Glomerular endothelial cell (primary cell): ENCODE data around the gene WNT7B. TPM values are rescaled to one million over a fixed set of nuclear protein-coding genes. Genes with fewer than 3 reads are reported as not detected.

ENCODE experiments used
- DNase-seq: peaks from one replicate; pipeline ENCODE4 v3.0.0-alpha.2; 2011; ENCODE audit warnings: low read depth, low spot score; ENCODE audit errors: extremely low read depth
- total RNA-seq: library from RNA; depleted of rRNA; stranded (reverse); fragments of >200 nt; gene quantifications from 2 replicates; pipeline ENCODE4 v1.2.3, GENCODE V29; 2015

WNT7B gene
- 1.5 and 10.9 TPM in 2 replicates for total RNA-seq

DNA sequence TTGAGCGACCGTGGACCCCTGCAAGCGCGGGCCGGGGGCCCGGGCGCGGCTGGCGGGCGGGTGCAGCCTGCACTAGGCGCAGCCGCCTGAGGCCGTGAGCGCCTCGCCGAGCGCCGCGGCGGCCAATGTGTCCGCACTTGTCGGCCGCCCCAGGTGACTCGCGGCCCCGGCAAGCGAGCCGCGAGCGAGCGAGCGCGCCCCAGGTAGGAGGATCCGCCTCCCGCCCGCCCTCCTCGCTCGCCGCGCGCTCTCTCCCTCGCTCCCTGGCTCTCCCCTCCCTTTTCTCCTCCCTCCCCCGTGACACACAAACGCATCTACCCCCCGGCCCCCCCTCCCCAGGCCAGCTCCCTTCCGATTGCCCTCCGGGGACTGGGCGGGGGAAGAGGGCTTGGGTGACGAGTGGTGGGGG is at the start of gene WNT7B:
WNT7B (minus strand) TSS at position 160 of the 409 bp plus-strand sequence. CDS start 408 bp downstream, outside the sequence.
- no peak for DNase-seq

DNA sequence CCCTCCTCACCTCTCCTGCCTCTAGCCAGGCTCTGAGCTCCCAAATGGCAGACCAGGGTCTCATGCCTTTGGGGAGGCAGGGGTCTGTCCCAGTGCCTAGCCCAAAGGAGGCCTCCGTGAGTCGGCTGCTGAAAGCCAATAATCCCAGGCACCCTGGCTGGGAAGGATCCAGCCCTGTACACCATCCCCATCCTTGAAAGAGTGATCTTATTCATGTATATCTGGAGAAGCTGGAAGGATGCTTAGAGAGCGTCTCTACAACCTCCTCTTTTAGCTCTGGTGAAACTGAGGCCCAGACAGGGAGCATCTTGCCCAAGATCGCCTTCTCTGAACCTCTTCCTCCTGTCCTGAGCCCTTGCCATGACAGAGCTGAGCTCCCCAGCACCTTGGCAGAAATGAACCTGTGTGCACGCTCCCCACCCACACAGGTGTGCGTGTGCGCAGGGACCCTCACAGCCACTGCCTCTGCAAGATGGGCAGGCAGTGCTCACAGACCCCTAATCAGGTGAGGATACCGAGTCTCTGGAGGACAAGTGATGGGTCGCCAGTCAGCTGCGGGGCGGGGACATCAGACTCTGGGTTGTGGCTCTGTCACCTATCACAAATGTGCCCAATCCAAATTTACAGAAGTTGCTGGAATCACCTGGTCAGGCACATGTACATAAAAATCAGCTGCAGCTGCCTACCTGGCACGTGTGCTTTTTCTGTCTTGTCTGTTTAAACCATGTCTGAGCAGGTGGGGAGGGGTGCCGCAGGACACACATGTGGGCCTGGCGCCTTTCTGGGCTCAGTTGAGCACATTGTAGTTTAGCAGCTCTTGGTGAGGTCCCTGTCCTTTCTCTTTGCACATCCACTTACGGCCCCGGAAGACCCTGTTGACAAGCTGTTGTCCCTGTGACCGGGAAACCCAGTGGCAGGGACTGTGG is 49.3 kb upstream of the WNT7B start:
- DNase-seq = no peak

DNA sequence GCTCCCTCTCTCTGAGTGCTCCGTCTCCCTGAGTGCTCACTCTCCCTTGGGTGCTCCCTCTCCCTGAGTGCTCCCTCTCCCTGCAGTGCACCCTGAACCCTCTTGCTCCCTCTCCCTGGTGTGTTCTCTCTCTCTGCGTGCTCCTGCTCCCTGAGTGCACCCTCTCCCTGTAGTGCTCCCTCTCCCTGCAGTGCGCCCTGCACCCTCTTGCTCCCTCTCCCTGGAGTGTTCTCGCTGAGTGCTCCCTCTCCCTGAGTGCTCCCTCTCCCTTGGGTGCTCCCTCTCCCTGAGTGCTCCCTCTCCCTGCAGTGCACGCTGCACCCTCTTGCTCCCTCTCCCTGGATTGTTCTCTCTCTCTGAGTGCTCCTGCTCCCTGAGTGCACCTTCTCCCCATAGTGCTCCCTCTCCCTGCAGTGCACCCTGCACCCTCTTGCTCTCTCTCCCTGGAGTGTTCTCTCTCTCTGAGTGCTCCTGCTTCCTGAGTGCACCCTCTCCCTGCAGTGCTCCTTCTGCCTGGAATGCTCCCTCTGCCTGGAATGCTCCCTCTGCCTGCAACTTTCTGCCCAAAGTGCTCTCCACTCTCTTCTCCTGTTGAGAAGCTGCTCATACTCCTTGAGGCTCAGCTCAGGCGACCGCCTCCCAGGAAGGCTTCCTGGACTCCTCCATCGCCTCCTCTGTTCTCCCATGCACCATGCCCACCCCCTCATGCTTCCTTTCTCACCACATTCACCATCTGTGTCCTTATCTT is 48.4 kb upstream of the WNT7B start:
- DNase-seq = no peak

DNA sequence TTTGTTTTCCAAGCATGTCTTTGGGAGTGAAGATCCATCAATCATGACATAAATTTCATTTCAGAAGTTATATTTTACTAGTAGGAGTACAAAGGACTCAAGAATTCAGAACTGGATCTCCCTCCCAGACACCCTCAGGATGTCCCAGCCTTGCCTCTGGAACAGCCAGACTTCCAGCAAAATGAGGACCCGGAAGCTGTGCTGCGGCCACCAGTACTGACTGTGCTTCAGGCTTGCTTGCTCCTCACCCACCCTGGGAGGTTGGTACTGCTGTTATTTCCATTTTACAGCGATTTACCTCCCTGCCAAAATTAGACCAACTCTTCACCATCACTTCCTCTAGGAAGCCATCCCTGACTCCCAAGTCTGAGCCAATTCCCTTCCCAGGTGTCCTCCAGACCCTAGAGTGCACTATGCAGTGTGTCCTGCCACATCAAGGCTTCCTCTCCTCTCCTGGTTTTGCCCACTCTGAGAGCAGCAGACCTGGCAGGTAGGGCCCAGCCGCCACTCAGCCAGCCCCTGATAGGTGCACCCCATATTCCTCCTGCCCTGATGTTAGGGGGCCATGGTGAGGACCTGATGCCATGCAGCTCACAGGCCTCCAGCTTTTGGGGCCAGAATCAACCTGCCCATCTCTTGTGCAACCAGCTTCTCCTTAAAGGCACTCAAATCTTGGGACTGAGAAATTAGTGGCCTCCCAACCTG is 47.3 kb upstream of the WNT7B start:
- DNase-seq = no peak

DNA sequence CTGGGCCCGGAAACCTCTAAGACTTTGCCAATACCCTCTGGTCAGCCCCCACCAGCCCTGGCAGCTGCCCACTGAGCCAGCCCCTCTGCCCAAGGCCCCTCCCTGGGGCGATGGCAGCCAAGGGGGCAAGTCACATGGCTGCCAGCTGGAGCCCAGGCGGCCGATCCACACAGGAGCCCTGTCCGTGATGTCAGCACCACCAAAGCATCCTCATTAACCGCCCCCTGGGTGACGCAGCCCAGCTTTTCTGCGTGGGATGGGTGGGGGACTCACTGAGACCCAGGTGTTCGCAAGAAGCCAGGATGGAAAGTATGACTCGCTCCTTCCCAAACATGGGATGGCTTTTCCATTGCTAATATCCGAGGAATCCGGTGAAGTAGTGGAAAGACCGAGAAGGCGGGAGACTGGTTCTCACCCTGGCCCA is 46.6 kb upstream of the WNT7B start:
- DNase-seq = no peak

DNA sequence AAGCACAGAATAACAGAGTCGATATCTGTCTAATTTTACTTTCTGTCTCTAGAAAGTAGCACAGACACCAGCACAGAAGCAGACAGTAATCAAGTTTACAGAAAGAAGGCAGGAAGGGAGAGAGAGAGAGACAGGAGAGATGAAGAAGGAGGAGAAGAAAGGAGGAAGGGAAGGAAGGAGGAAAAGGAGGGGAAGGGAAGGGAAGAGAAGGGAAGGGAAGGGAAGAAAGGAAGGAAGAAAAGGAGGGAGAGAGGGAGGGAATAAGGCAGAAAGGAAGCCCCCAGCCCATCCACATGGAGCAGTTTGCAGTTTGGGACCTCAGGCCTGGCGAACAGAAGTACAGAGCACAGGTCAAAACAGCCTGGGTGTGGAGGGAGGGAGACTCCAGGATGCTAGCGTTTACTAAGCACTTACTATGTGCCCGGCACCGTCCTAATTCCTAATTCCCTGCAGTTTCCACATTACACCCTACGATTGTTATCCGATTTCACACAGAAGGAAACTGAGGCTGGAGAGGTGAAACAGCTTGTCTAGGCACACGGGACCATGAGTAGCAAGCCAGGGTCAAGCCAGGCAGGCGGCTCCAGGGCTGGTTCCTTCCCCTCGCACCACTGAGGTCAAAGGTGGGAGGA is 46.0 kb upstream of the WNT7B start:
- no peak for DNase-seq

DNA sequence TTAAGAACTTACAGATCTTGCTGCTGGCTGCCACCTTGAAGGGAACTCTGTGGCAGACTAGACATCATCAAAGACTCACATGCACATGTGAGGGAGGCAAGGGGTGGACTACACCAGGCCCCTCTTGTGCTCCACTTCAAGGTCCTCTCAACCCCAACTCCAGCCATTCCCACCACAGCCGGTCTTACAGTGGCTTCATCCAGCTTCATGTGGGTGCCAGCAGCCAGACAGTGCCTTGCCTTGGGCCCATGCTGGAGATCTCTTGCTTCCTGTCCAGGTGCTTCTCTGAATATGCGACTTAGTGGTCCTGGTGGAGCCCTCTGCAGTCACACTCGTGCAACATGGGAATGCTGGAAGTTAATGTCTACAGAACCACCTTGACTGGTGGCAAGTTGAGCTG is 44.6 kb upstream of the WNT7B start:
- no peak for DNase-seq

DNA sequence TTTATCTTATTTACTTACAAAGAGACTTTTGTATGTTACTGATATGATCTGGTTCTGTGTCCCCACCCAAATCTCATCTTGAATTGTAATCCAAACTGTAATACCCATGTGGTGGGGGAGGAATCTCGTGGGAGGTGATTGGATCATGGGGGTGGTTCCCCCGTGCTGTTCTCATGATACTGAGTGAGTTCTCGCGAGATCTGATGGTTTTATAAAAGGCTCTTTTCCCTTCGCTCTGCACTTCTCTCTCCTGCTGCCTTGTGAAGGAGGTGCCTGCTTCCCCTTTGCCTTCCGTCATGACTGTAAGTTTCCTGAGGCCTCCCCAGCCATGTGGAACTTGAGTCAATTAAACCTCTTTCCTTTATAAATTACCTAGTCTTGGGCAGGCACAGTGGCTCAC is 42.4 kb upstream of the WNT7B start:
- DNase-seq = no peak

DNA sequence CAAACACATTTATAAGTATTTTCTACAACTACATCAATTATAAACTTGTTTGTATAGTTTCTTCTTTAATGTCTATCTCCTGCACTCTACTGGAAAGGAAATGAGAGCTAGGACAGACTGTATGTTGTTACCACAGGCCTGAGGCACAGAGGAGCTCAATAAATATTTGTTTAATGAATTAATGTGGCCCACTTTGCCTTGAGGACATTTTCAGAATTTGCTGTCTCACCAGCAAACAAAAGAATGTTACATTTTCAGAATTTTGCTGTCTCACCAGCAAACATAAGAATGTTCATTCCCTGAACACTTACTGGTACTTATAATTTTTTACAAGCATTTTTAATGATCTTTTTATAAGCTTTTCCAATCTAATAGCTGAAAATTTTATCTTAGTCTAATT is 41.9 kb upstream of the WNT7B start:
- no peak for DNase-seq

DNA sequence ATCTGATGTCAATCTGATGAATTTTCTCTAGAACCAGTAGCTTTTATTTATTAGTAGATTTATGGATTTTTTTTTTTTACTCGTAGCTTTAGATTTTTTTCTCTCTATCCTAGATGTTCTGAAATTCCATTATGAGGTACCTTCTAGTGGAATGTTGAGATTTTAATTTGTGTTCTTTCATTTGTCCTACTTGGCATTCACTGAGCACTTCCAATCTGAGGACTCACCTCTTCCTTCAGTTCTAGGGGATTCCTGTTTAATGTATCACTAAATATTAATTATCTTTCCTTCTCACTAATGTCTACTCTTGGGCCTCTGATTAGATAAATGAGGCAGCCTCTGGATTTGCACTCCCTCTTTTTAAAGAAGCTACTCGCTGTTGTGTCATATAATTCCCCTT is 40.2 kb upstream of the WNT7B start:
- DNase-seq = no peak

DNA sequence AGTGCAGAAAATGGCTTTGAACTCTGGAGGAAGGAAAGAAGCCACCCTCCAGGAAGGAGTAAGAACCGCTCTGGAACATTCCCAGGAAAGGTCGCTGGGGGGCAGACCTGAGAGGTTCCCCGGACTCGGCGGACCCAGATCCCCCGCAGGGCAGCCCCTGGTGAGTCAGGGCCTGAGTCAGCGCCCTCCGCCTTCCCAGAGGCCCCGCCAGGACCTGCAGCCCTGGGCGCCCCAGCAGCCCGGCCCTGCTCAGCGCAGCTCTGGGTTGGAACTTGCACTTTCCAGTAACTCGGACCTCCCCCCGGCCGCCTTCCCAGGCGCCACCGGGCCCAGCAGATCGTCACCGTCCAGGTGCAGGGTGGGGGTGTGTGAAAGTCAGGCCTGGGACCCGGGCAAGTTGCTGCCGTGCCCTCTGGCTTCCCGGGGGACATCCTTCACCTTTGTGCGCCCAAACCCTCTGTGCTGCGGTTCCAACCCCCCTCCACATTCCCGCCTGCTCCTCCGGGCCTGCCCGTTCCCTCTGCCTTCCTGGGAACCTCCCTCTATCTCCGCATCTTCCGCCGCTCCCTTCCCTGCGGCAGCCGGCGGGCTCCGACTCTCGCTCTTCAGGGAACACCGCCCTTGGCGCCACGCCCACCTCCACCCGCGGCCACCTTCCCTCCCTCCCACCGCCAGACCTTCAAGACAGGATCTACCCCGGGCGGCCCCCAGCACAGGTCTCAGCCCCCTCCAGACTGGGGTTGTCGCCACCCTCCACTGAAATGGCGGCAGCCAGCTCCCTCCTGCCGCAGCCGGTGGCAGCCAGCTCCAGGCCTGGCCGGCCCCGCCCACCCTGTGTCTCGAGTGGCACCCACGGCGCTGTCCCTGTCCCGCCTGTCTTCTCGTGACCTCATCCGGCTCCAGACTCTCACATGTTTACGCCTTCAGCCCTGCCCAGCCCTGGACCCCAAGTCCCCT is 36.8 kb upstream of the WNT7B start:
- no peak for DNase-seq

DNA sequence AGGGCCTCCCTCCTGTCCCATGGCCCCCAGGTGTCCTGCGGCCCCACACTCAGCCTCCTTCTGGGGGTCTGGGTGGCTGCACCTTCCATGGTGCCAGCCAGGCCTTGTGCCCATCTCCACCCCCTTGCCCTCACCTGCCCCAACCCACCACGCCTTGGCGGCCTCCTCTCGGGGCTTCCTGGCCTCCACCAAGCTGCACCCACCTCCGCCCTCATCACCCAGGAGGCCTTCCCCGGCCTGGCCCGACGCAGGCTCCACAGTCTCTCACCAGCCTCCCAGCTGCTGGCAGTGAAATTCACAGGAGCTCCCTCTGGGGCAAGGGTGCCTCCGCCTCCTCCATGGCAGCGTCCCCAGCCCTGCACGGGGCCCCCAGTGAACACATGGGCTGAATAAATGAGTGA is 35.9 kb upstream of the WNT7B start:
- no peak for DNase-seq

DNA sequence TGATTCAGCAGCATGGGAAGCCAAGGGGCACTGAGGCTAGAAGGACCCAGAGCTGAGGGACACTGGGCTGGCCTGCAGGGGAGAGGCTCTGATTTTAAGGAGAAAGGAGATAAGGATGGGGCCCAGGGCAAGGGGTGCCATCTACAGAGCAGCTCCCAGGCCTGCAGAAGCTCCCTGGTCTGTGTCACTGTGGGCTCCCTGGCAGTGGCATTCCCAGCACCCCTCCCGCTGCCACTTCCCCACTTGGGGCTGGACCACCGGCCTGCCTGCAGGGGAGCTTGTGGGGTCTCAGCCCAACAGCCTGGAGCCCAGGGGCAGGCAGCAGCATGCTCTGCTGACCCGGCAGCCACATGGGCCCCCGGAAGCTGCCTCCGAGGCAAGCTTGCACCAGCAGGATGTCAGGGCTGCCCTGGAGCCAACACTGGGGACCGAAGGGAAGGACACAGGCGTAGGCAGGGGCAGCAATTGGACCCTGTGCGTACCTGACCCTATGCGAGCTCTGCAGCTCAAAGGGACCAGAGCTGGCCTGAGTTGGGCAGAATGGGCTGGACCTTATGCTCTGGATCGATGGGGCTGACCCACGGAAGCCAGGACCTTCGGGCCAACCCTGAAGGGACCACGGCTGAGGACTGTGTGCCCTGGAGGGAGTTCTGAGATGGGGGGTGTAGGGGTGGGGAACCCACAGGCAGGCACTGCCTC is 35.4 kb upstream of the WNT7B start:
- no peak for DNase-seq

DNA sequence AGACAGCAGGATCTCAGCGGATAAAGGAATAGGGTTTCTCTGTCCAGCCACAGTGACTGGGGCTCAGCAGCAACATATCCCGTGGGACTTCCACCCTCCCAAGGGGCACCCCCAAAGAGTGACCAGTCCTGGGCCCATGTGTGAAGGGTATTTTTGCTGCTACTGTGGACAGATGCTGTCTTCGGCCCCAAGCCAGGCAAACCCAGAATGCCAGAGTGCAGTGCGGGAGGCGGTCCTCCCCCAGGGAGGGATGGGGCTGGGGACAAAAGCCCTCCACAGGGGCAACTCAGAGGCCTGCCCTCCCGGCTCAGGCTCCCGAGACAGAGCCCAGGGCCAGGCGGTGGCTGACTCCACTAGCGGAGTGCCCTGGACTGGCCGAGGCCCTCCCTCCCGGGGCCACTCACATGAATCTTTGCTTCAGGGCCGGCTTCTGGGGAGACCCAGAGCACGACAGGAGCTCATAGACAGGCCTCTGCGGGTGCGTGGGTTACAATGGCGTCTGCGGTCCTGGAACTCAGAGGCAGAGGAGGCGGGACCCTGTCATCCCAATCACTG is 34.7 kb upstream of the WNT7B start:
- DNase-seq = no peak

DNA sequence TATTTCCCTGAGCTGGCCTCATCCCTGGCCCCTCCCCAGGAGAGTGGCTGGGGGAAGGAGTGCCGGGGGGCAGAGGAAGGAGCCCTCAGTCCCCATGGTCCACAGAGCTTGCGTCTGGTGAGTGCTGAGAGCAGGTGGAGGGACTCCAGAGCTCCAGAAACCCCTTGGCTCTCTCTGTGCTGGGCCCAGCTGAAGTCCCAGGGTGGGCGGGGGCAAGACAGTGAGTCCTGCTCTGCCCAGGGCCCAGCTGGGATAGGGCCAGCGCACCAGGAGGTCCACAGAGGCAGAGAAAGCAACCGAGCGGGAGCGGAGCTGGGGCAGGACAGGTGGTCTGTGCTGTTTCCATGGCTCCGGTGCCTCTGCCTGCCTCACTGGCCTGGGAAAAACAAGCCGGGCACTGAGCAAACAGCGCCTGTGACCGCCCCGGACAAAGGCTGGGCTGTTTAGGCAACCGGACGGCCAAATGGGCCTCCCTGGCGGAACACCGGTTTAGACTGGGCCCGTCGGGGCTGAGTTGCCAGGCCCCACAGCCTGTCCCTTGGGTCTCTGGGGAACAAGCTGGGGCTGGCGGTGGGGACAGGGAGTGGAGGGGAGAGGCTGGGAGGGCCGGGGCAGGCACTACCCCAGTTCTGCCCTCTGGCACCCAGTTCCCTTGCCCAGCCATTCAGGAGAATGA is 34.1 kb upstream of the WNT7B start:
- no peak for DNase-seq

DNA sequence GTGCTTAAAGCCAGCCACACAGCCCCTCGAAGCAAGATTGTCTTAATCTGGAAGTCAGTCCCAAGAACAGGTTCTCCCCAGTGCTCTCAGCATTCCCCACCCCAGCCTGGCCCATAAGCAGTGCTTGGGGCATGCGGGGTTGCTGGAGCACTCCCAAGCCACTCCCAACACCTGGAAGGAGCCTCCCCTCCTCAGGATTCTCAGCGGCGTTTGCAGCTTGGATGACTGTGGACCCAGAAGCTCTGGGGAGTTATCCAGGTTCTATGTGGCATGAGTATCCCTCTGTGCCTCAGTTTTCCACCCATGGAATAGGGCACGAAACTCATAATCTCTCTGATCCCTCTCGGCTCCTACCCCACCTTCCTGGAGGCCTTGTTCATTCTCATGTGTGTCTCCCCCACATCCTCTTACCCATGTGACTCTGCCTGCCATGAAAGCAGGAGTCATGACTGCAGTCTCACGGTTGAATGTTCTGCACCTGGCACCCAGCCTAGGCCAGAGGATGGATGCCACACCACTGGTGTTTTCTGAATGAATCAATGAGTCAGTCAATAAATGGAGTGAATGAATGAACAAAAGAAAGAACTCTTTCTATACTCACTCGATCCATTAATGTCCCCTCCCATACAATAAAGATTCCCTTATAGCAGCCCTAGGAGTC is 33.4 kb upstream of the WNT7B start:
- no peak for DNase-seq

DNA sequence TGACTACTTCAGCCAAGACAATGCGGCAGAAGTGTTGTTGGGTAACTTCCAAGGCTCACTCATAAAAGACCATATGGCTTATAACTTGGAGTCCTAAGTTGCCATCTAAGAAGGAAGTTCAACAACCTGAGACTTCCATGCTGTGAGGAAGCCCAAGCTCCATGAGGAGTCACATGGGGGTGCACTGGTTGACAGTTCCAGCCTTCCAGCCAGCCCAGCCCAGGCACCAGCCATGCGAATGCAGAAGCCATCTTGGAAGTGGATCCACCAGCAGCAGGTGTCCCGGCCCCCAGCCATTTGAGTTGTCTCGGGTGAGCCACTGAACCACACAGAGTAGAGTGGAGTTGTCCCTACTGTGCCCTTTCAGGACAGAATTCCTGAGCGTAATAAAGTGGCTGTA is 32.8 kb upstream of the WNT7B start:
- DNase-seq = no peak
